ENCODE data around the gene MAP3K5.

Gene MAP3K5

DNA sequence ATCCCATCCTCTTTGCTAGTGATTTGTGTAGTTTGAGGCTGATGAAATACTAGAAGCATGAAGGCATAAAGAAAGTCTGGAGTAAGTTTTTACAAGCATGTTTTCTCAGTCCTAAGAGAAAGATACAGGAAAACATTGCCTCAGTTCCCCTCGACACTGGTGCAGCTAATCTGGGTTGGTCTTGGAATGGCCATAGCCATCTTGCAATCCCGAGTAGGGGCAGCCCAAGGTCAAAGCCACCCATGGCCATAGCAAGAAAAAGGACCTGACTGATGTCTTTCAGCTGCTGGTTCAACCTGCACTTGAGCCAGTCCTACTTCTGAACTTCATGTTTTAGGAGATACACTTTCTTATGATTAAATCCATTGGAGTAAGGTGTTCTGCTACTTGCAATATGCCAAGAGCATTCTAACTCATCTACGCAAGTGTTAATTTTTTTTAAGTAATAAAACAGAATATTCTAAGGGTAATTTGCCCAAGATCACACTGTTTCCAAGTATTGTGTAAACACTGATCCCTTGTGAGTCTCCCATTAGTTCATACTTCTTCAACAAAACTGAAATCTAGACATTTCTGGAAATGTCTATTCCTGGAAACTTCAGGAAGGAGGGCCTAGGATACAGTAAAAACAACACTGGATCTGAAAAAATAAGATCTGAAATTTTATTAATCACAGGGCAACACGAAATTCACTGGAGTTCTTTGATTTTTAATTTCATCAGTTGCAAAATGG, 108.9 kb downstream of the MAP3K5 start:
- no peak for DNase-seq (ENCODE audit: low spot score)

DNA sequence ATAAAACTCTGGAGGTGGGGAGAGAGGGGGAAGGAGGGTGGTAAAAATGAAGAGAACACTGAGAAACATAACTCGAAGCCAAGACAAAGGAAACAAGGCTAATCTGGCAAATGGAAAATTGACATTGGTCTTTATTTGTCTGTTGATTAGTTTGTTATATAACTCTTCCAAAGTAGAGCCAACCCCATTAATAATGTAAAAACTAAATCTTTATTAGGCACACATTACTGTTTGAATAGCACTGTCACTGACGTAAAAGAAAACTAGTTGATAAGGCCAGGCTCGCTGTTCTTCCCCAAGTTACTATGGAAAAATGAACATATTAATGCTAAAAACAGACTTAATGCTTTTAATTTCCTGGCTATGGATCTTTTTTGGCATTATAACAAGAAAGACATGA, 110.0 kb downstream of the MAP3K5 start:
- DNase-seq (ENCODE audit: low spot score): no peak

DNA sequence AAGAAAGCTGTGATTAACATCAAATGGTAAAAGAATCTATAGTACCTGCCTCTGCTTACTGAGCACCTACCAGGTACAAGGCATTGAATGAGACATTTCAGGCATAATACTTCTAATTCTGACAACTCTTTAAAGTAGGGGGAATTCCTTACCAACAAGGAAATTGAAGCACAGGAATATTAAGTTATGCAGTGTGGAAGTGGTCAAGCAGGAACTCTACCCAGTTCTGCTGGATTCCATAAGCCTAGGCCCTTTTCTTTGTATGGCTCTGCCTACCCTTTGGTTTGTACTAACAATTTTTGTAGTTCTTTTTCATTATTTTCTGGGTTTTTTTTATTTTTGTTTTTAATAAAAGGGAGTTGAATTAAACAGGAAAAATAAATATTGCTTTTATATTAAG, 114.5 kb downstream of the MAP3K5 start:
- no peak for DNase-seq (ENCODE audit: low spot score)

DNA sequence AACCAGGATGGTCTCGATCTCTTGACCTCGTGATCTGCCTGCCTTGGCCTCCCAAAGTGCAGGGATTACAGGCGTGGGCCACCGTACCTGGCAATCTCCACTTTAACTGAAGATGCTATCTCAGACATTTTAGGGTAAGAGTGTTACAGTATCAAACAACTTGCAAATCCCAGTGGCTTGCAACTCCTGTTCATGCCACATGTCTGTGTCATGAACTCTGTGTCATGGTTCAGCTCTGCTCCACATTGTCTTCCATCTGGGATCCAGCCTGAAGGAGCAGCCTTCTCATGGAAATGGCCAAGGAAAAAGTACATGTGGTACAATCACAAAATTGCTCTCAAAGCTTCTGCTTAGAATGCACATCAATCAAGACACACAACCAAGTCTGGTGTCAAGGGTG, 114.9 kb downstream of the MAP3K5 start:
- DNase-seq (ENCODE audit: low spot score): no peak

DNA sequence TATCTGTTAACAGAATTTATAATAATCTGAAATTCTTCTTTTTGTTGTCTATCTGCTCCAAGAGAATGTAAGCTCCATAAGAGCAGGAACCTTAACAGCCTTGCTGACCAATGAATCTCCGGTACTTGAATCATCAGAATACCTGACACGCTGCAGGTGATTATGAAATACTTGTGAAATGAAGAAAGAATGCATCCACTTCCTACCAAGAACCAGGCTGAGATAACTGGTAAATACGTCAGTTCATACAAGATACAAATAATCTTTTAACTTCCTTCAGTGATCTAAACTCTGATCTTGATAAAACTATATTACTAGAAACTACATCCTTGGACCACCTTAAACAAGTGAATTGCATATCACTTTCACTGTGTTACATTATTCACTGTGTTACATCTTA, 116.2 kb downstream of the MAP3K5 start:
- DNase-seq (ENCODE audit: low spot score): no peak

GRCh38 chr6:136673571-136673970, 118.7 kb downstream of the MAP3K5 start:
- DNase-seq (ENCODE audit: low spot score): no peak

GRCh38 chr6:136672144-136672543, 120.1 kb downstream of the MAP3K5 start:
- no peak for DNase-seq (ENCODE audit: low spot score)

DNA sequence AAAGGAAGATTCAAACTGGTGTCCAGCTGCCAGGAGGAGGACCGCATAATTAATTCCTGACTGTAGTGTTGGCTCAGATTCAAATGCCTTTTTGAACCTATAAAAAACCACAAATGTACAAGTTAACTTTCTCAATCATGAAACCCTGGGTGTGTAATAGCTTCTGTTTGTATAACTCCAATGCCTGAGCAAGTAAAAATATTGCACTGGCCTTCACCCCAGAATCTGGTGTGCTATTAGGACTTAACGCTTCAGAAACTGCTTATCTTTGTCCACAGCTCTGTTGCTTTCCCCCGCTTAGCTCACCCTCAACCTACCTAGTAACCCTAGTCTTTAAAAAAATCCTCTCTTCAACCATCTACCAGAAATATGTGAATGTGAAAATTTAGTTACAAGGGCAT, 123.0 kb downstream of the MAP3K5 start:
- DNase-seq (ENCODE audit: low spot score): no peak

DNA sequence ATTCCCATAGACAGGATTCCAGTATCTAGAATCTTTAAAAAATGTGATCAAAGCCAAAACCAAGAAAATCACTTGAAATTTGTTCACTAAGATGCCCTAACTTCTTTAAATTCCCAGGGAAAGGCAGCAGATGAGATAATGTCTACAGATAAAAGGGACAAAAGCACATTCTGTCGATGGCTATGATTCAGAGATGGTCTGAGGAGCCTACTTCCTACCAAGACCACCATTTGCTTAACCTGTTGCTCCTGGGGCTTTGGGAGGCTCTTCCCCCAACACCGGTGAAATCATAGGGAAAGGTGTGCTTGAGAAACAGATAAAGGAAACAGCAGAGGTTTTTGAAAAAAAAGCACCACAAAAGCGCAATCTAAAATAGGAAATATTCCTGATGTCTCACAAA, 123.7 kb downstream of the MAP3K5 start:
- DNase-seq (ENCODE audit: low spot score): no peak

DNA sequence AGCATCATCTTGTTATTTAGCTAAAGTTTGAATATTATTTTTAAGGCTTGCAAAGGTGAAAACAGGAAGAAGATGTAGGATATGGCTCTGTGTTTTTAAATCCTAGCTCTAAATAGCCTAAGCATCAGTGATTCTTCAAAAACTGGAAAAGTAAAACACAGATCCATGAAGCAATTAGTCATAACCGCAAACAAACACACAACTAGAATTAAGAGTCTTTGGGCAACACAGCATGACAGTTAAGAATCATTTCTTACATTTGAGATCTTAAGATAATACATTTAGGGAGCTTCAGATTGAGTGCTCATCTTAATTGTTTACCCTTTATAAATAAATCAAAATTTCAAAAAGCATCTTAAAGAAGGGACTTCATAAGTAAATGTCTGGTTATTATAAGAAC, 126.2 kb downstream of the MAP3K5 start:
- DNase-seq (ENCODE audit: low spot score): no peak

DNA sequence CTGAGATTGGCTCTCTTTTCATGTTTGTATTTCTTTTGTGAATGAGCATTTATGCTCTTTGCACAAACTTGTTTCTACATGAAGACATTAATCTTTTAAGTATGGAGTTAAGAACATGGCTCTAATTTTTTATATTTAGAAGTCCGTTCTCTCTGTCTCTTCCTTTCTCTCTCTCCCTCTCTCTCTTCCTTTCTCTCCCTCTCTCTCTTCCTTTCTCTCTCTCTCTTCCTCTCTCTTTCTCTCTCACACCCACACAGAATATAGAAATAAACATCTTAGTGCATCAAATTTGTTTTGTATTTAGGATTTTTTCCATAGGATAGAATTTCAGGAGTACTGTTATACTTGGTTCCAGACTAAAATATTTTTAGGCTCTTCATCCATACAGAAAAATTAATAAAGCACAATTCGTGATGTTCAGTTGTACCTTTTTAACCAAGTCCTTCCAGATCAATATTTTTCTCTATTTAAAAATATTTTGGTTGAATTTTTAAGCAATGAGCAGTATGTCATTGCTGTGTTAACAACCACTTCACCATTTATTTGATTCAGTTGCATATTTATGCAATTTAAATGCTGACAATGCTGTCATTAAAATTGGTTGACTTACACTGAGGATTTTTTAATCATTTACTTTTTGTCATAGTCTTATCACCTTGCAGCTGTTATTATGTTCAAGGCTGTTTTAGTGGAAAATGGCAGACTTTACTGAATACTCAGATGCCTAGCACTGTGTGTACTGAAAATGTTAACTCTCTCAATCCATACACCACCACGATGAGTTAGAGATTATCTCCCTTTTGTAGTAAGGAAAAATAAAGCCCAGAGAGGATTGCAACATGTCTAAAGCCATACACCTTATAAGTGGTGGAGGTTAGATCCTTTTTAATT, 129.7 kb downstream of the MAP3K5 start:
- no peak for DNase-seq (ENCODE audit: low spot score)

GRCh38 chr6:136660727-136661126, 131.6 kb downstream of the MAP3K5 start:
- DNase-seq (ENCODE audit: low spot score): no peak

DNA sequence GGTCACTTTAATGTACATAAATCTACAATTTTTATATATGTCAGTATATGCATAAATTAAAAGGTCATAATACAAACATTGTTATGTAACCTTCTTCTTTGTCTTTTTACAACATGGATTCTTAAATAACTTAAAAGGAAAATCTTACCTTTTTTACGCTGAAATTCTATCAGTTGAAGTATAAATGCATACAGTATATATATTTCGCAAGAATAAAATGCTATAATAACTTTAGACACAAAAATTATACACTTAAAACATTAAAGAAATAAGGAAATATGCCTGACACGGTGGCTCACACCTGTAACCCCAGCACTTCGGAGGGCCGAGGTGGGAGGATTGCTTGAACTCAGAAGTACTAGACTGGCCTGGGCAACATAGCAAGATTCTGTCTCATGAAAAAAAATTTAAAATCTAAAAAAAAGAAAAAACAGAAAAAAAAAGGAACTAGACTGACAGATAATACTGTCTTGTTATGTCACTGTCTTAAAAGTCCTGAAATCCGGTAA, 132.2 kb downstream of the MAP3K5 start:
- no peak for DNase-seq (ENCODE audit: low spot score)

DNA sequence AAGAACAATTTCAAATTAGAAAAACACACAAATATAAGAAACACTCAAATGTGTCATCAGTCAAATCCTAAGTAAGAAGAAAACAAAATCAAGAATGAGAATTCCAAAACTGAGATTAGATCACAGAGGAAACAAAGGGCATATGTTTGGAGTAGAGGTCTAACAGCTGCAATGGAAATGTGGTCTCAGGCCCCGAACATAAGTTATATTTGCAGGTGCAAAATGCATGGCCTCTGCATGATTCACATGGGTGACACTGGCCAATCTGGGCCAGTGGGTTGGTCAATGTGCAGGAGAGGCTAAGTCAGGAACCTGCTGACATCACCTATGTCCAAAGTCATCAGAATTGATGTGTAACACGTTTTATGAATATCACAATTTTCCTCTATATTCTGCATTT, 133.6 kb downstream of the MAP3K5 start:
- DNase-seq (ENCODE audit: low spot score): no peak

- DNase-seq (ENCODE audit: low spot score): no peak
Measured at GRCh38 chr6:136657666-136658065, 134.6 kb downstream of the MAP3K5 start.

GRCh38 chr6:136656121-136656520, 136.2 kb downstream of the MAP3K5 start:
- DNase-seq (ENCODE audit: low spot score): no peak

DNA sequence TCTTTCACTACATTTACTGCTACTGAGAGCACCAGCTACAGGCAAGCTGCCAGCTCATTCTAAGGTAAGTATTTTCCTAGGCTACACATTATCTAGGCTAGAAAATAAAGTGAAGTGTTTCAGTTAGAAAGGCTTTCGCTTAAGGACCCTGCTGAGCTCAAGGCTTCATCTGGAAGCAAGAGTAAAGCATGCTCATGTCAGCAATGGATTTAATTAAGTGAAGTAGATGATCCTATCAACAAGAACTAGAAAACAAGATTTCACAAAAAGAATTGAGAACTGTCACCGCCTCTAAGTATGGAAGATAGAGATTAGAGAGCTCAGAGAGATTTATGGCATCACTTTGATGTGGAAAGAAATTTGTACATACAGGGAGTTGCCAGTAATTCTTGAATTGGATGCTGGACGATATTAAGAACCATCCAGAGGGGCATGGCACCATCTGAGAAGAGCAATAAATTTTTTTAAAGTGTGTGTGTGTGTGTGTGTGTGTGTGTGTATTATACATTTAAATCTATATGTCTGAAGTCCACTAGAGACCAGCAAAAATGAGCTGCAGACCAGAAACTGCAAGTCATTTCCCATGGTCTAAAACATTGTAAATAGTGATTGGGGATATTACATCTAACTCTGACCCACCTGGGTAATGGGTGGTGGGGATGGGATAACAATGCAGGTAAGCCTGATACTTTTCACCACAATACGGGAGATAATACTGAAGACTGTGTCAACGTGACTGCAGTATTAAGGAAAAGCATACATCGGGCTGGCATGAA, 136.8 kb downstream of the MAP3K5 start:
- DNase-seq (ENCODE audit: low spot score): no peak

GRCh38 chr6:136654086-136654485, 138.2 kb downstream of the MAP3K5 start:
- DNase-seq (ENCODE audit: low spot score): no peak

- no peak for DNase-seq (ENCODE audit: low spot score)
Measured at GRCh38 chr6:136652656-136653055, 139.6 kb downstream of the MAP3K5 start.

DNA sequence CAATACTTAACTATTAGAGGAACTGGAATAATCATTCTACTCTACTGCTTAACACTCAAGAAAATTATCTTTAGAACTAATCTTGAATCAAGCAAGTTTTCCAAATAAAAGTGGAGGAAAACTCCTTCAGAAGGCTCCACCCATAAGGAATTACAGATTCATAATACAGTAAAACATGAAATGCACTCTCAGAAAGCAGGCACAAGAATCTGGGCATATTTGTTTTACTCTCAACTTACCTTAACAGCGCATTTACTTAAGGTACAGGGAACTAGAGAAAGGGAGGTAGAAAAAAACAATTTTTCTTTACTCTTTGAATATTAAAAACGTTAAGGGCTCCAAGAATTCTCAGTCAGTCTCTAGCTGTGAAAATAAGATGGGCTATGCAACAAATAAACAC, 140.3 kb downstream of the MAP3K5 start:
- DNase-seq (ENCODE audit: low spot score): no peak

- no peak for DNase-seq (ENCODE audit: low spot score)
Measured at GRCh38 chr6:136647363-136647852, 144.9 kb downstream of the MAP3K5 start.

GRCh38 chr6:136646377-136646776, 145.9 kb downstream of the MAP3K5 start:
- DNase-seq (ENCODE audit: low spot score): no peak

All from HuH-7.5 (cell line).